H9 (cell line): ENCODE measurements around the gene RGL4. TPM values are rescaled to one million over a fixed set of nuclear protein-coding genes. Genes with fewer than 3 reads are reported as not detected.

Experiments
- DNase-seq: peaks from one replicate; pipeline ENCODE4 v3.0.0-alpha.2; 2017
- H2AFZ ChIP-seq: one replicate; pipeline ENCODE4 v1.6.1; 2013; ENCODE audit warnings: mild to moderate bottlenecking, low read length, control low read depth, moderate library complexity
- H2AK5ac ChIP-seq: 2 replicates; pipeline ENCODE4 v1.6.1; 2013; ENCODE audit warnings: low read length, control low read depth, mixed read lengths; ENCODE audit not compliant: insufficient read length
- H2BK120ac ChIP-seq: one replicate; pipeline ENCODE4 v1.6.1; 2013; ENCODE audit warnings: low read depth, mild to moderate bottlenecking, low read length, control low read depth, inconsistent platforms; ENCODE audit not compliant: poor library complexity, severe bottlenecking
- H2BK12ac ChIP-seq: 2 replicates; pipeline ENCODE4 v1.6.1; 2013; ENCODE audit warnings: low read length, control low read depth, mixed read lengths, low read depth; ENCODE audit not compliant: insufficient read length
- H2BK15ac ChIP-seq: 2 replicates; pipeline ENCODE4 v1.6.1; 2013; ENCODE audit warnings: low read depth, low read length, control low read depth
- H2BK20ac ChIP-seq: one replicate; pipeline ENCODE4 v1.6.1; 2013; ENCODE audit warnings: low read depth, mild to moderate bottlenecking, low read length, control low read depth, inconsistent platforms; ENCODE audit not compliant: poor library complexity, severe bottlenecking
- H2BK5ac ChIP-seq: 2 replicates; pipeline ENCODE4 v1.6.1; 2013; ENCODE audit warnings: low read length, control low read depth, mixed read lengths; ENCODE audit not compliant: insufficient read length
- H3K14ac ChIP-seq: 2 replicates; pipeline ENCODE4 v1.6.1; 2013; ENCODE audit warnings: low read length, control low read depth; ENCODE audit not compliant: insufficient read depth
- H3K18ac ChIP-seq: 2 replicates; pipeline ENCODE4 v1.6.1; 2013; ENCODE audit warnings: low read depth, mild to moderate bottlenecking, mixed read lengths, low read length, control low read depth; ENCODE audit not compliant: insufficient read length
- H3K23ac ChIP-seq: 2 replicates; pipeline ENCODE4 v1.6.1; 2013; ENCODE audit warnings: low read length, control low read depth, mixed read lengths, low read depth; ENCODE audit not compliant: insufficient read length
- H3K23me2 ChIP-seq: 2 replicates; pipeline ENCODE4 v1.6.1; 2013; ENCODE audit warnings: low read depth, mild to moderate bottlenecking, mixed read lengths, low read length, control low read depth; ENCODE audit not compliant: insufficient read length, poor library complexity, severe bottlenecking
- H3K27ac ChIP-seq: 2 replicates; pipeline ENCODE4 v1.5.1; 2013; ENCODE audit warnings: low read length, control low read depth, mixed read lengths, low read depth; ENCODE audit not compliant: insufficient read length
- H3K27me3 ChIP-seq: 2 replicates; pipeline ENCODE4 v1.6.1; 2013; ENCODE audit warnings: low read length, control low read depth, inconsistent platforms; ENCODE audit not compliant: insufficient read depth
- H3K4ac ChIP-seq: 2 replicates; pipeline ENCODE4 v1.6.1; 2013; ENCODE audit warnings: low read depth, mild to moderate bottlenecking, control low read depth, inconsistent platforms, low read length, moderate library complexity
- H3K4me1 ChIP-seq: 2 replicates; pipeline ENCODE4 v1.6.1; 2013; ENCODE audit warnings: low read length, control low read depth, inconsistent platforms; ENCODE audit not compliant: insufficient read depth
- H3K4me2 ChIP-seq: 2 replicates; pipeline ENCODE4 v1.6.1; 2013; ENCODE audit warnings: low read length, control low read depth, mixed read lengths; ENCODE audit not compliant: insufficient read length, insufficient read depth
- H3K56ac ChIP-seq: 2 replicates; pipeline ENCODE4 v1.6.1; 2013; ENCODE audit warnings: low read depth, mild to moderate bottlenecking, mixed read lengths, low read length, control low read depth; ENCODE audit not compliant: insufficient read length
- H3K79me1 ChIP-seq: 2 replicates; pipeline ENCODE4 v1.6.1; 2013; ENCODE audit warnings: low read depth, mild to moderate bottlenecking, moderate library complexity, low read length, control low read depth, inconsistent platforms; ENCODE audit not compliant: insufficient read depth, poor library complexity, severe bottlenecking
- H3K79me2 ChIP-seq: 2 replicates; pipeline ENCODE4 v1.6.1; 2013; ENCODE audit warnings: low read length, control low read depth, inconsistent platforms; ENCODE audit not compliant: insufficient read depth
- H3K9ac ChIP-seq: 2 replicates; pipeline ENCODE4 v1.6.1; 2013; ENCODE audit warnings: low read length, control low read depth, mixed read lengths; ENCODE audit not compliant: insufficient read length; ENCODE audit errors: extremely low read depth
- H3K9me3 ChIP-seq: one replicate; pipeline ENCODE4 v1.6.1; 2013; ENCODE audit warnings: low read depth, low read length, inconsistent platforms; ENCODE audit not compliant: control insufficient read depth
- H3T11ph ChIP-seq: one replicate; pipeline ENCODE4 v1.6.1; 2013; ENCODE audit warnings: mild to moderate bottlenecking, low read length, control low read depth, inconsistent platforms
- H4K20me1 ChIP-seq: one replicate; pipeline ENCODE4 v1.6.1; 2013; ENCODE audit not compliant: control insufficient read depth, insufficient read length, insufficient read depth
- H4K5ac ChIP-seq: 2 replicates; pipeline ENCODE4 v1.6.1; 2013; ENCODE audit warnings: low read depth, mild to moderate bottlenecking, mixed read lengths, low read length, control low read depth; ENCODE audit not compliant: insufficient read length
- H4K8ac ChIP-seq: replicated peaks from 2 replicates; pipeline ENCODE4 v1.6.1; 2013; ENCODE audit warnings: low read length, control low read depth, mixed read lengths, low read depth; ENCODE audit not compliant: insufficient read length
- H4K91ac ChIP-seq: 2 replicates; pipeline ENCODE4 v1.6.1; 2013; ENCODE audit warnings: low read depth, mild to moderate bottlenecking, moderate library complexity, mixed read lengths, low read length, control low read depth; ENCODE audit not compliant: insufficient read length
- H3K27ac Mint-ChIP-seq, 3 experiments: 2 replicates in 2 of 3; 3 replicates in 1 of 3; pipeline ENCODE4 v1.8.0; 2020 to 2021; ENCODE audit warnings: mixed read lengths in 3 of 3, mild to moderate bottlenecking in 1 of 3, moderate library complexity in 1 of 3
- H3K27me3 Mint-ChIP-seq: 2 replicates; pipeline ENCODE4 v1.8.0; 2021; ENCODE audit warnings: low read depth, mild to moderate bottlenecking, moderate library complexity, mixed read lengths
- H3K36me3 Mint-ChIP-seq, 3 experiments: 2 replicates in 2 of 3; 3 replicates in 1 of 3; pipeline ENCODE4 v1.8.0; 2020 to 2021; ENCODE audit warnings: low read depth in 3 of 3, mixed read lengths in 3 of 3; ENCODE audit not compliant: insufficient read depth in 1 of 3
- H3K4me1 Mint-ChIP-seq, 2 experiments: 2 replicates each; pipeline ENCODE4 v1.8.0; 2020; ENCODE audit warnings: mixed read lengths in 2 of 2
- H3K4me3 Mint-ChIP-seq, 2 experiments: 2 replicates in 1 of 2; 3 replicates in 1 of 2; pipeline ENCODE4 v1.8.0; 2020 to 2021; ENCODE audit warnings: mild to moderate bottlenecking in 2 of 2, mixed read lengths in 2 of 2, moderate library complexity in 1 of 2
- H3K9me3 Mint-ChIP-seq, 2 experiments: 2 replicates in 1 of 2; 3 replicates in 1 of 2; pipeline ENCODE4 v1.8.0; 2020; ENCODE audit warnings: mild to moderate bottlenecking in 2 of 2, mixed read lengths in 2 of 2, moderate library complexity in 1 of 2
- CTCF ChIP-seq: fragments of 200-600 bp; sonication (generic); conservative IDR thresholded peaks from 3 replicates; pipeline ENCODE4 v1.8.0; 2021; ENCODE audit warnings: antibody characterized with exemption, mild to moderate bottlenecking
- WGBS: extraction: QIAGEN DNeasy Blood & Tissue Kit; methylation state at CpG from one replicate; pipeline ENCODE4 v1.1.7; 2013; ENCODE audit warnings: missing lambda C conversion rate, low lambda C conversion rate, mixed read lengths; ENCODE audit not compliant: insufficient read length; ENCODE audit errors: extremely low coverage; 5-methylcytosine and 5-hydroxymethylcytosine counted together
- total RNA-seq: library from RNA; stranded (reverse); gene quantifications from 2 replicates; pipeline ENCODE4 v1.2.1, GENCODE V29; 2021

RGL4 gene
- total RNA-seq, 1 experiment from 2014 or later: not detected

GRCh38 chr22:23697031-23697970, 6.5 kb downstream of the RGL4 start:
- Mint-ChIP-seq H3K9me3 (no peaks in the 10 kb centered on the region), H3K27ac (peak overlapping the region in 1 of 3 experiments; percentile 57; a peak in 1 of 7 replicates), H3K27me3 (no peaks in the 10 kb centered on the region), H3K36me3 (peaks cover 16 to 45% (median 31%) of the 10 kb centered on the region in 3 experiments), H3K4me3 (no peak overlapping the region), H3K4me1 (no peaks in the 10 kb centered on the region)
- H3K14ac ChIP-seq: no peak overlapping the region
- H3T11ph ChIP-seq: no peak overlapping the region
- WGBS: no CpG with 5 or more reads among the region's 11 CpGs
- no peak overlapping the region for H3K4ac ChIP-seq
- TF ChIP-seq CTCF: no peak
- no peak overlapping the region for H2BK20ac ChIP-seq
- no peak overlapping the region for H2AK5ac ChIP-seq
- no peak overlapping the region for H3K9ac ChIP-seq
- H3K4me2 ChIP-seq: no peak overlapping the region
- H3K23me2 ChIP-seq: no peaks in the 10 kb centered on the region
- H4K20me1 ChIP-seq: no peaks in the 10 kb centered on the region
- H2BK5ac ChIP-seq: no peak overlapping the region
- no peak overlapping the region for H2BK15ac ChIP-seq
- no peak overlapping the region for H3K27ac ChIP-seq
- no peaks in the 10 kb centered on the region for H3K9me3 ChIP-seq
- H4K8ac ChIP-seq: no peak overlapping the region
- no peaks in the 10 kb centered on the region for H3K79me1 ChIP-seq
- no peaks in the 10 kb centered on the region for H3K4me1 ChIP-seq
- H2AFZ ChIP-seq: no peak overlapping the region
- H2BK120ac ChIP-seq: no peak overlapping the region
- H3K18ac ChIP-seq: no peak overlapping the region
- H3K23ac ChIP-seq: no peak overlapping the region
- no peak for DNase-seq
- H3K79me2 ChIP-seq: no peaks in the 10 kb centered on the region
- H2BK12ac ChIP-seq: no peak overlapping the region
- no peak overlapping the region for H3K56ac ChIP-seq
- H3K27me3 ChIP-seq: no peaks in the 10 kb centered on the region
- no peak overlapping the region for H4K5ac ChIP-seq
- no peak overlapping the region for H4K91ac ChIP-seq
